ENCODE measurements around the gene ZBTB4. TPM values are rescaled to one million over a fixed set of nuclear protein-coding genes. Genes with fewer than 3 reads are reported as not detected.

The ZBTB4 gene
- total RNA-seq, 1 experiment from 2014 or later, result 17.1 TPM

DNA sequence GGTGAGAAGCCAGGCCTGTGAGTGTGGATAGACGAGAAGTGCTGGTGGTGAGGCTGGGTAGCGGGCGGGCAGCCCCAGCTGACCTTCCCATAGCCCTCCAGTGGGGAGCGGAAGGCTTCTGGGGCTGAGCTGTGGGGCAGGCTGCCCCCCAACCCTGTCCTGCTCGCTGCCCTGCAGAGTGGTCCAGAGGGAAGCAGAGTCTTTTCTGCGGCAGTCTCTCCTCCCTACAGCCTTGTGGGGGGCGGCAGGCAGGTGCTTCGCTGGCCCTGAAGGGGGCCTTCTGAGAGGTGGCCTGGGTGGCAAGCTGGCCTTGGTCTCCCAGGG is 68.0 kb downstream of the ZBTB4 start:
- CTCF ChIA-PET, result no interaction called here
- DNase-seq (ENCODE audit: low read depth, low spot score), result no peak
- POLR2A ChIA-PET, result no interaction called here

More for the DNA sequence above, 68.0 kb downstream of the ZBTB4 start:
- intact Hi-C loops (cut with micrococcal nuclease), result no loop called here
- H3K9me3 ChIP-seq (ENCODE audit: control insufficient read depth in 1 of 2, insufficient read depth in 1 of 2, low read depth in 1 of 2, low read length in 2 of 2), result no peaks in the 10 kb centered on the region
- H4K20me1 ChIP-seq (ENCODE audit: insufficient read depth), result no peaks in the 10 kb centered on the region
- no peak overlapping the region for H3K4me2 ChIP-seq (ENCODE audit: low read length)
- no peak overlapping the region for H3K4me3 ChIP-seq (replicated peaks in 1 of 2; ENCODE audit: low read depth in 1 of 2, low read length in 2 of 2)
- no peak overlapping the region for H3K27ac ChIP-seq (ENCODE audit: low read depth, low read length)
- H3K9ac ChIP-seq (ENCODE audit: low read length), result no peak overlapping the region
- H2AFZ ChIP-seq (ENCODE audit: low read depth, low read length, poor library complexity, severe bottlenecking), result no peak overlapping the region
- H3K36me3 ChIP-seq (ENCODE audit: control insufficient read depth in 1 of 2, insufficient read depth in 2 of 2, low read length in 2 of 2), result peaks cover 3 to 6% of the 10 kb centered on the region in 2 experiments; a peak in 2 of 4 replicates
- TF ChIP-seq SP1 (IDR thresholded peaks at IDR 0.05; ENCODE audit: low read depth), result no peak
- TF ChIP-seq ELF1 (IDR thresholded peaks at IDR 0.05; ENCODE audit: borderline replicate concordance, low read depth), result no peak
- TF ChIP-seq, protein P1, sequence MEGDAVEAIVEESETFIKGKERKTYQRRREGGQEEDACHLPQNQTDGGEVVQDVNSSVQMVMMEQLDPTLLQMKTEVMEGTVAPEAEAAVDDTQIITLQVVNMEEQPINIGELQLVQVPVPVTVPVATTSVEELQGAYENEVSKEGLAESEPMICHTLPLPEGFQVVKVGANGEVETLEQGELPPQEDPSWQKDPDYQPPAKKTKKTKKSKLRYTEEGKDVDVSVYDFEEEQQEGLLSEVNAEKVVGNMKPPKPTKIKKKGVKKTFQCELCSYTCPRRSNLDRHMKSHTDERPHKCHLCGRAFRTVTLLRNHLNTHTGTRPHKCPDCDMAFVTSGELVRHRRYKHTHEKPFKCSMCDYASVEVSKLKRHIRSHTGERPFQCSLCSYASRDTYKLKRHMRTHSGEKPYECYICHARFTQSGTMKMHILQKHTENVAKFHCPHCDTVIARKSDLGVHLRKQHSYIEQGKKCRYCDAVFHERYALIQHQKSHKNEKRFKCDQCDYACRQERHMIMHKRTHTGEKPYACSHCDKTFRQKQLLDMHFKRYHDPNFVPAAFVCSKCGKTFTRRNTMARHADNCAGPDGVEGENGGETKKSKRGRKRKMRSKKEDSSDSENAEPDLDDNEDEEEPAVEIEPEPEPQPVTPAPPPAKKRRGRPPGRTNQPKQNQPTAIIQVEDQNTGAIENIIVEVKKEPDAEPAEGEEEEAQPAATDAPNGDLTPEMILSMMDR (IDR thresholded peaks at IDR 0.05 in 2 of 3, conservative IDR thresholded peaks at IDR 0.05 in 1 of 3; ENCODE audit: borderline replicate concordance in 1 of 3, insufficient read depth in 1 of 3, low read depth in 2 of 3, low read length in 2 of 3), result no peak
- TF ChIP-seq JUND (IDR thresholded peaks at IDR 0.05), result no peak
- no peak for TF ChIP-seq SIN3A (IDR thresholded peaks at IDR 0.05; ENCODE audit: low read depth)
- TF ChIP-seq SRF (IDR thresholded peaks at IDR 0.05; ENCODE audit: low read depth), result no peak
- TF ChIP-seq, protein P2, sequence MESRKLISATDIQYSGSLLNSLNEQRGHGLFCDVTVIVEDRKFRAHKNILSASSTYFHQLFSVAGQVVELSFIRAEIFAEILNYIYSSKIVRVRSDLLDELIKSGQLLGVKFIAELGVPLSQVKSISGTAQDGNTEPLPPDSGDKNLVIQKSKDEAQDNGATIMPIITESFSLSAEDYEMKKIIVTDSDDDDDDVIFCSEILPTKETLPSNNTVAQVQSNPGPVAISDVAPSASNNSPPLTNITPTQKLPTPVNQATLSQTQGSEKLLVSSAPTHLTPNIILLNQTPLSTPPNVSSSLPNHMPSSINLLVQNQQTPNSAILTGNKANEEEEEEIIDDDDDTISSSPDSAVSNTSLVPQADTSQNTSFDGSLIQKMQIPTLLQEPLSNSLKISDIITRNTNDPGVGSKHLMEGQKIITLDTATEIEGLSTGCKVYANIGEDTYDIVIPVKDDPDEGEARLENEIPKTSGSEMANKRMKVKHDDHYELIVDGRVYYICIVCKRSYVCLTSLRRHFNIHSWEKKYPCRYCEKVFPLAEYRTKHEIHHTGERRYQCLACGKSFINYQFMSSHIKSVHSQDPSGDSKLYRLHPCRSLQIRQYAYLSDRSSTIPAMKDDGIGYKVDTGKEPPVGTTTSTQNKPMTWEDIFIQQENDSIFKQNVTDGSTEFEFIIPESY (IDR thresholded peaks at IDR 0.05; ENCODE audit: extremely low read depth, insufficient replicate concordance, low read length), result no peak
- no peak for TF ChIP-seq ZFX (IDR thresholded peaks at IDR 0.05)
- TF ChIP-seq YY1 (IDR thresholded peaks at IDR 0.05; ENCODE audit: extremely low read depth, insufficient replicate concordance, low read depth, low read length), result no peak
- TF ChIP-seq REST (IDR thresholded peaks at IDR 0.05; ENCODE audit: low read depth), result no peak
- no peak for TF ChIP-seq POLR2AphosphoS5 (IDR thresholded peaks at IDR 0.05; ENCODE audit: low read depth, low read length)
- TF ChIP-seq, protein P3, sequence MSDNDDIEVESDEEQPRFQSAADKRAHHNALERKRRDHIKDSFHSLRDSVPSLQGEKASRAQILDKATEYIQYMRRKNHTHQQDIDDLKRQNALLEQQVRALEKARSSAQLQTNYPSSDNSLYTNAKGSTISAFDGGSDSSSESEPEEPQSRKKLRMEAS (IDR thresholded peaks at IDR 0.05), result no peak
- TF ChIP-seq FOSL1 (IDR thresholded peaks at IDR 0.05; ENCODE audit: low read depth), result no peak
- no peak for TF ChIP-seq CEBPB (IDR thresholded peaks at IDR 0.05; ENCODE audit: low read depth)
- TF ChIP-seq RAD21 (IDR thresholded peaks at IDR 0.05; ENCODE audit: low read depth), result no peak
- no peak for TF ChIP-seq EZH2phosphoT487 (IDR thresholded peaks at IDR 0.05; ENCODE audit: borderline replicate concordance)
- no peak for TF ChIP-seq CBX3 (IDR thresholded peaks at IDR 0.05; ENCODE audit: low read depth)
- no peak for TF ChIP-seq EGR1 (IDR thresholded peaks at IDR 0.05; ENCODE audit: low read depth)
- no peaks in the 10 kb centered on the region for H3K27me3 ChIP-seq (ENCODE audit: insufficient read depth, low read length)
- ATAC-seq, result no peak
- H3K4me1 ChIP-seq (ENCODE audit: control insufficient read depth in 1 of 2, insufficient read depth in 2 of 2, low read length in 2 of 2), result peaks cover 0 to 3% of the 10 kb centered on the region in 2 experiments; a peak in 1 of 4 replicates
- no peaks in the 10 kb centered on the region for H3K79me2 ChIP-seq (ENCODE audit: insufficient read depth, low read length)
- no peaks in the 10 kb centered on the region for H3K9me2 ChIP-seq (ENCODE audit: insufficient read depth)
- RAD21 ChIA-PET (ENCODE audit: low non-redundant PET in 1 of 2, low total read pairs in 2 of 2, uncharacterized antibody in 2 of 2, unreplicated experiment in 2 of 2), result no interaction called here
- BruUV-seq (replicated peaks), result no TSS peak

Measured in HCT116 (cell line).